Activated naive CD8-positive, alpha-beta T cell treated with anti-CD3 and anti-CD28 coated beads, Interleukin-2, amount 10 ng/mL, durations not matched to agents 7 days and 5 days (primary cell): ENCODE measurements around the gene PACSIN2. TPM values are rescaled to one million over a fixed set of nuclear protein-coding genes. Genes with fewer than 3 reads are reported as not detected.
"Not testable (repeated sequence)": the region's sequence is repeated elsewhere in the genome, so short reads cannot be mapped to it uniquely, and the experiment has no call there.

Experiments
- ATAC-seq: fragments of 150-1000 bp; cut with Tn5 transposase; one replicate; pipeline ENCODE4 v1.10.0; 2021; ENCODE audit warnings: low read depth, moderate library complexity
- POLR2A ChIA-PET: fragments of 350-600 bp; sonication (Branson Sonifier 250); formaldehyde crosslinking; loops from one replicate; lab custom pipeline; 2021; ENCODE audit warnings: antibody characterized with exemption; lab: Charles Lee
- DNase-seq: peaks from one replicate; pipeline ENCODE4 v3.0.0; 2021
- H3K27ac Mint-ChIP-seq: one replicate; pipeline ENCODE4 v1.8.0; 2022; ENCODE audit warnings: mild to moderate bottlenecking, mixed read lengths
- H3K27me3 Mint-ChIP-seq: one replicate; pipeline ENCODE4 v1.8.0; 2022; ENCODE audit warnings: mild to moderate bottlenecking, moderate library complexity, mixed read lengths
- H3K36me3 Mint-ChIP-seq: one replicate; pipeline ENCODE4 v1.8.0; 2021; ENCODE audit warnings: mild to moderate bottlenecking, mixed read lengths
- H3K4me1 Mint-ChIP-seq: one replicate; pipeline ENCODE4 v1.8.0; 2021; ENCODE audit warnings: mixed read lengths
- H3K4me3 Mint-ChIP-seq: one replicate; pipeline ENCODE4 v1.8.0; 2022; ENCODE audit warnings: mild to moderate bottlenecking, moderate library complexity, mixed read lengths
- H3K9me3 Mint-ChIP-seq: one replicate; pipeline ENCODE4 v1.8.0; 2021; ENCODE audit warnings: mixed read lengths
- total RNA-seq, 2 experiments: library from RNA; stranded (reverse); gene quantifications; one replicate each; pipeline ENCODE4 v1.2.3, GENCODE V29; 2021

The PACSIN2 gene
- total RNA-seq, 2 experiments from 2014 or later = 33.6 to 35.8 TPM

DNA sequence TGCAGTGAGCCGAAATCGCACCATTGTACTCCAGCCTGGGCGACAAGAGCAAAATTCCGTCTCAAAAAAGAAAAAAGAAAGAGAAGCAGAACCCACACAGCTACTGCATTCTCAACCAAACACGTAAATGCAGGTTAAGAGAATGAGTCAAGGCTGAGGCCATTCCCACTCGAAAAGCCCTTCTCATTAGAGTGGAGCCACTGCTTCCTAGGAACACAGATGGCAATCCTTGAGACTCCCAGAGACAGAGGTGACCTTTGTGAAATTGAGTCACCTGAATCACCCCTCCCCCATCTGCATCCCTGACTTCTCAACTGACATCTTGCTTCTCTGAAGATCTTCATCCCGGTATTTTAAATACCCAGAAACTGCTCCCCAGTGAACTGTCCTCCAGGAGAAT, 8.2 kb downstream of the PACSIN2 start:
- Mint-ChIP-seq H3K27me3 (no peaks in the 10 kb centered on the region), H3K4me1 (peaks cover 38% of the 10 kb centered on the region), H3K27ac (no peak overlapping the region)

DNA sequence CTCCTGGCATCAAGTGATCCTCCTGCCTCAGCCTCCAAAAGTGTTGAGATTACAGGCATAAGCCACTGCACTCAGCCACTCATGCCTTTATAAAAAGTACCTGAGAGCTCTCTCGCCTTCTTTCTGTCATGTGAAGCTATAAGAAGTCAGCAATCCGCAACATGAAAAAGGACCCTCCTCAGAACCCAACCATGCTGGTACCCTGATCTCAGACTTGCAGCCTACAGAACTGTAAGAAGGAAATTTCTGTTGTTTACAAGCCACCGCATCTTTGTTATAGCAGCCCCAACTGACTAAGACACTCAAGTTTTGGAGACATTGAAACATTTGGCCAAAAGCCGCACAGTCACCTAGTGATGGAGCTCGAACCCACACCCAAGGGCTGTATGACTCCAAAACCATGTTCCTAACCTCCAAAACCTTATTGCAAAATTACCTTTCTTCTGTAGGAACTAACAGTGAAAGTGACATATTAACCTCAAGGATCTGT, 8.9 kb downstream of the PACSIN2 start:
- no peaks in the 10 kb centered on the region for H3K27me3 Mint-ChIP-seq
- H3K36me3 Mint-ChIP-seq = peaks cover 2% of the 10 kb centered on the region
- H3K27ac Mint-ChIP-seq = no peak overlapping the region
- no peaks in the 10 kb centered on the region for H3K9me3 Mint-ChIP-seq
- H3K4me3 Mint-ChIP-seq = no peak overlapping the region
- DNase-seq (no peak), ATAC-seq (no peak)
- peaks cover 45% of the 10 kb centered on the region for H3K4me1 Mint-ChIP-seq
- POLR2A ChIA-PET = no interaction called here

More for the DNA sequence above, 8.2 kb downstream of the PACSIN2 start:
- POLR2A ChIA-PET = interaction anchor here (0.6 kb wide), 1 partner anchor 40 kb away, joined by 3 read pairs; no protein-coding TSS in a partner anchor
- no peak overlapping the region for H3K4me3 Mint-ChIP-seq
- DNase-seq (no peak), ATAC-seq (no peak)
- H3K9me3 Mint-ChIP-seq = no peaks in the 10 kb centered on the region
- H3K36me3 Mint-ChIP-seq = peaks cover 2% of the 10 kb centered on the region

DNA sequence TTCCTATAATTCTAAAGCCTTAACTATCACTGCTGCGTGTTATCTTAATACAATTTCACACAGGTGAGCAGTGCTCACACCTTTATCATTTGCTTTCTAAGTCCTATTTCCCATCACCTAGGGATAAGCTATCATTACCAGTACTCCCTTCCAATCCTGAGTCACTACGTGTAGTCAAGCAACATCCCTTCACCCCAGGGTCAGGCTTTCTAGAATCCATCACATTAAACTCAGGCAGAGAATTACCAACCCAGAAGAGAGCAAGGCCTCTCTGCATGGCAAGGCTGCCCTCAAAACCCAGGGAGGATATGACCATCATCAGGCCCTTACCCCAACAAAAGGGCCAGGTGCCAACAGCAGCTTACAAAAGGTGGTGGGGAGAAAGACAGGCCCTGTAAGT, 9.8 kb downstream of the PACSIN2 start:
- H3K36me3 Mint-ChIP-seq = peaks cover 2% of the 10 kb centered on the region
- H3K27ac Mint-ChIP-seq = no peak overlapping the region
- no peaks in the 10 kb centered on the region for H3K9me3 Mint-ChIP-seq
- POLR2A ChIA-PET = interaction anchor here (1.8 kb wide), 1 partner anchor 10 kb away, joined by 9 read pairs; the partner anchor contains the start of gene PACSIN2
- DNase-seq = no peak
- ATAC-seq = no peak
- no peak overlapping the region for H3K4me3 Mint-ChIP-seq
- no peaks in the 10 kb centered on the region for H3K27me3 Mint-ChIP-seq
- peaks cover 54% of the 10 kb centered on the region for H3K4me1 Mint-ChIP-seq

DNA sequence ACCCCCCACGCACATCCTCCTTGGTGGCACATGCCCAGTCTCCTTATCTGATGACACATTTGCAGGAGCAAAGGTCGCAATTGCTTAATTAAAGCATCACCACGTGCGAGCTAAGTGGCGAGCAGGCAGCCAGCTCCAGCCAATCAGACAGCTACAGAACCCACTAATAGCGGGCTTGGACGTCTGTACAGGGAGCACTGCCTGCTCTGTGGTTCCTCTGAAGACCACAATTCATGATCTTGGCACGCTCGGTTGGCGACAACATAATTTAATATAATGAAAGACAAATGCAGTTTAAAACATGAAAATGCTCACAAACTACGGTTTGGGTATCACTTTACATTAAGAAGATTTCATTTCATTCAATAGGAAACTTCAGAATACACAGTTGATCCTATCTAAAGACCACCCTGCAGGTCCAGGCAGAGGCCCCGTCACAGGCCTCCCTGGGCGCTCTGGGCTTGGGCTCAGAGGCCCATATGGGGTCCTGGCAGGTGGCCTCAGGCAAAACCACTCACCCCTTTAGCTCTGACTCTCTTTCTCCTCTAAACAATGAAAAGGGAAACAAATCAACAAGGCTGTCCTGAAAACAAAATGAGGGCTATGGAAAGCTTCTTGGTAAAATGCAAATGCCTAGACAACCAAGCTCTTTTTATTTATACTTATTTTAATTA, 10.4 kb downstream of the PACSIN2 start:
- ATAC-seq = no peak

DNA sequence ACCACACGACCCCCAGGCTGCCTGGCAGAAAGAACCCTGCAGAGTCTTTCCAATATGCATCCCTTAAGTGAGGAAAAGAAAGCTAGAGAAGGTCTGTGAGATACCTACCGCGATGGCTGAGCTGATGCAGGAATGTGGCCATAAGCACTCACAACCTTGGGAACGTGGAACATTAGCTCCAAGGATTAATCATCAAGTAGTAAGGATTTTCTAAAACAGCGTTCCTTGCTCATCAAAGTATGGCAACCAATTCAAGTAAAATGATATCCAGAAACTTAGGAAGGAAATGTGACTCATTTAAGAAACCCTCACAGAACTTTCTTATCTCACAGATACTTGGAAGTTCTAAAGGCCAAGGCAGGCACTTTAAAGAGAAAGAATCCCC, 12.8 kb downstream of the PACSIN2 start:
- H3K9me3 Mint-ChIP-seq = peaks cover 1% of the 10 kb centered on the region
- no peak for DNase-seq
- H3K4me3 Mint-ChIP-seq = peak overlapping the region; percentile 38
- H3K4me1 Mint-ChIP-seq = peaks cover 66% of the 10 kb centered on the region
- no peak for ATAC-seq
- H3K27me3 Mint-ChIP-seq = no peaks in the 10 kb centered on the region
- POLR2A ChIA-PET = interaction anchor here (1.0 to 1.3 kb wide), 3 partner anchors 10 to 37 kb away, joined by 3 to 8 read pairs (median 4); partner anchors contain the start of gene PACSIN2
- peaks cover 9% of the 10 kb centered on the region for H3K36me3 Mint-ChIP-seq
- H3K27ac Mint-ChIP-seq = no peak overlapping the region

More for the DNA sequence above, 10.4 kb downstream of the PACSIN2 start:
- Mint-ChIP-seq H3K9me3 (no peaks in the 10 kb centered on the region), H3K4me3 (peak overlapping the region; percentile 14), H3K36me3 (peaks cover 3% of the 10 kb centered on the region), H3K27me3 (no peaks in the 10 kb centered on the region), H3K4me1 (peaks cover 58% of the 10 kb centered on the region), H3K27ac (no peak overlapping the region)
- POLR2A ChIA-PET = interaction anchor here (1.1 to 1.8 kb wide), 2 partner anchors 10 to 11 kb away, joined by 3 to 9 read pairs; partner anchors contain the start of gene PACSIN2
- no peak for DNase-seq

DNA sequence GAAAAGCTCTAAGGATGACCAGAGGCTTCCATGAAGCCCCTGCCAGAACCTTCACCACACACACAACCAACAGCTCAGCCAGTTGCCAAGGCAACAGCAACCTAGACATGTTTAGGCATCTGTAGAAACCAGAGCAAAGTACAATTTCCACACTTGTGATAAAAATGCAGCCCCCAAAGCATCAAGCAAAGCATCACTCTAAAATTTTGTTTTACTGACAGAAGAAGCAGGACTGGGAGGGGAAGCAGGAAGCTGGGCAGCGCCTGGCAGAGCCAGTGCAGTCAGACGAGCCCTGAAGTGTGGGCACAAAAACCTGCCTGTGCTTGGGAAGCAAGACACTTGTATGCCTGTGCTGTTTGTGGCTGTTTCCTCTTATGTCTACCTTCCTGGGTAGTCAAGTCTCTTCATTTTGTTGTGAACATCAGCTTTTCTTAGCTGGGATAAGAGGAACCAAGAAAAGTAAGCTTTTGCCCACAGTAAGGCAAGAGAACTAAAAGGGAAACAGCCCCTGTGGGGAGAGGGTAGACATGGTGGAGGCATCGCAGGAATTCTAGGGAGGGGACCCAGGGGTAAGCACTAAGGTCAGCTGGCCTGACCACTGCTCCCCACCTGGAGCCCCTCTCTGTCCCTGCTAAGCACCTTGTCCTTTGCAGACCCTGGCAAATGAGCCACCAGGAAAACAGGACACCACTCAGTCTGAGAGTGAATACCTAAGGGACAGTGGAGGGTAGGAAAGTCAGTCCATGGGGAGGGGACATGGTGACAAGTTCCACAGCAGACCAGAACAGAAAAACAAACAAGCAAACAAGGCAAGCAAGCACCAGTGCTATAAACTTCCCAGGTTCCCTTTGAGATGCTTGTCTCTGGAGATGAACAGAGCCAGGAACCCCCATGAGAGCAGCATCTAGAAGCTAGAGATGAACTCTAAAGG, 13.4 kb downstream of the PACSIN2 start:
- POLR2A ChIA-PET = interaction anchor here (1.0 to 1.6 kb wide), 4 partner anchors 11 to 36 kb away, joined by 3 to 8 read pairs (median 4); partner anchors contain the start of gene PACSIN2
- peak overlapping the region; percentile 38 for H3K4me3 Mint-ChIP-seq
- DNase-seq = no peak

DNA sequence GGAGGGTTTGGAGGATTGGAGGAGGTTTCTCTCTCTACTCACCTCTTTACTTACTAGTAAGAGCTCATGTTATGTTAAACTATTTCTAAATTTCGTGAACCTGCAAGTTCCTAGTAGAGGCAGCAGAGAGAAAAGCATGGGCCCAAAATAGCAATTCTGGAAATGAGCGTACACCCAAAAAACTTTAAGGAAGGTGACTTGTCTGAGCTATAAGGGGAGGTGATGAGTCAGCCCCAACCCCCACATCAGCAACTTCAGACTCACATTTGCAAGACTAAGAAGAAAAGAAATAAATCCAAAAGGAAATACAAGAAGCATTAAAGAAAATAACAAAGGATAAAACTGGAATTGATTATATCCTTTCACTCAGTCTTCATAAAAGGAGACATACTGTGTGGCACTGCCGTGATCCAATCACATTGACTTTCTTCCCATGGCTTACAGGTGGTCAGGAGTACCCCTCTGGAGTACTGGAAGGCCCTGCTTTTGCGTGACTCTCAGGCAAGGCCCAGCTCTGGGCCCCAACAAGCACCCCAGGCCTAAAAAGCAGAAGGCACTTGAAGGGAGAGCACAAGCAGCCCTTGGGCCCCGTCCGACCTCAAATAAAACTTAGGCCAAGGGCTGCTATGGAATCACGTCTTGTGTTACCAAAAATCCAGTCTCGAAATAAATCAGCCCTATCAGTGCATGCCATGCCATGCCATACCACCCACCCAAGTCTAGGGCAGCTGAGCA, 14.3 kb downstream of the PACSIN2 start:
- Mint-ChIP-seq H3K4me1 (peaks cover 67% of the 10 kb centered on the region), H3K4me3 (peak overlapping the region; percentile 53), H3K36me3 (peaks cover 11% of the 10 kb centered on the region), H3K27ac (peak overlapping the region; percentile 49), H3K9me3 (peaks cover 1% of the 10 kb centered on the region), H3K27me3 (no peaks in the 10 kb centered on the region)
- ATAC-seq (peak; percentile 44), DNase-seq (no peak)
- POLR2A ChIA-PET = interaction anchor here (1.3 to 1.6 kb wide), 2 partner anchors 14 to 35 kb away, joined by 4 read pairs; partner anchors contain the start of gene PACSIN2

More for the DNA sequence above, 13.4 kb downstream of the PACSIN2 start:
- H3K4me1 Mint-ChIP-seq = peaks cover 66% of the 10 kb centered on the region
- H3K27me3 Mint-ChIP-seq = no peaks in the 10 kb centered on the region
- no peak for ATAC-seq
- peaks cover 1% of the 10 kb centered on the region for H3K9me3 Mint-ChIP-seq
- H3K27ac Mint-ChIP-seq = peak overlapping the region; percentile 17
- H3K36me3 Mint-ChIP-seq = peaks cover 9% of the 10 kb centered on the region

GRCh38 chr22:42997582-42998090, 17.3 kb downstream of the PACSIN2 start:
- ATAC-seq = no peak

DNA sequence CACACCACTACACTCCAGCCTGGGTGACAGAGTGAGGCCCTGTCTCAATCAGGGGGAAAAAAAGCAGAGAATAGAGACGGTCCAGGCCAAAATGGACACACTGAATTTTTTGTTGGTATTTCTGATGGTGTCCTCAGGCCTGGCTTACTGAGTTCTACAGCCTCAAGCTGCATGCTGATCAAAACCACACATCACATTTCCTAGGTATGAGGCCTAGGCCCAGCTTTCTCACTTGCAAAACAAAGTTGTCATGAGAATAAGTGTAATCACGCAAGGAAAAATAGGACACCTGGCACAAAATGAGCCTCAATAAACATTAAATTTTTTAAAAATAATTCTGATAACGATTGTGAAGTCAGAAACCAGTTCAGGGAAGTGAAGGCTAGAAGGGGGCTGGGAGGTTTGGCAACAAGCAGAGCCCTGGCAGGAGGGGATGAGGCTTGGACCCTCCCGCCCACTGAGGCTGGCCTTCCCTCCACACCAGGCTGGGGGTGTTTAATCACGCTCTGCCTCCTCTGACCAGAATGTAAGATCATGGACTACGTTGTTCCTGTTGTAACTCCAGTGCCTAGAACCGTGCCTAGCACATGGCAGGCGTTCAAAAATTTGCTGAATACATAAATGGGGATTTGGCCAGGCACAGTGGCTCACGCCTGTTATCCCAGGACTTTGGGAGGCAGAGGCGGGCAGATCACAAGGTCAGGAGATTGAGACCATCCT, 18.1 kb downstream of the PACSIN2 start:
- Mint-ChIP-seq H3K36me3 (peaks cover 11% of the 10 kb centered on the region), H3K9me3 (peaks cover 1% of the 10 kb centered on the region), H3K27me3 (no peaks in the 10 kb centered on the region), H3K4me3 (no peak overlapping the region), H3K4me1 (peaks cover 38% of the 10 kb centered on the region), H3K27ac (no peak overlapping the region)
- DNase-seq = no peak
- POLR2A ChIA-PET = no interaction called here
- ATAC-seq = no peak

More at GRCh38 chr22:42997582-42998090, 17.3 kb downstream of the PACSIN2 start:
- POLR2A ChIA-PET = no interaction called here
- Mint-ChIP-seq H3K4me1 (peaks cover 47% of the 10 kb centered on the region), H3K9me3 (peaks cover 1% of the 10 kb centered on the region), H3K27ac (peak overlapping the region; percentile 43), H3K4me3 (no peak overlapping the region), H3K36me3 (peaks cover 9% of the 10 kb centered on the region), H3K27me3 (no peaks in the 10 kb centered on the region)
- DNase-seq = no peak

- not testable (repeated sequence) for H3K27ac Mint-ChIP-seq, H3K27me3 Mint-ChIP-seq, DNase-seq, ATAC-seq, H3K4me3 Mint-ChIP-seq, H3K9me3 Mint-ChIP-seq
- POLR2A ChIA-PET = interaction anchor here (0.9 kb wide), 1 partner anchor 20 kb away, joined by 4 read pairs; the partner anchor contains the start of gene PACSIN2
- Mint-ChIP-seq H3K36me3 (peaks cover 11% of the 10 kb centered on the region), H3K4me1 (peaks cover 27% of the 10 kb centered on the region)
These were observed 19.3 kb downstream of the PACSIN2 start for GRCh38 chr22:42995654-42996053.

GRCh38 chr22:42994917-42995562, 19.9 kb downstream of the PACSIN2 start:
- peaks cover 1% of the 10 kb centered on the region for H3K9me3 Mint-ChIP-seq
- peaks cover 23% of the 10 kb centered on the region for H3K4me1 Mint-ChIP-seq
- H3K36me3 Mint-ChIP-seq = peaks cover 11% of the 10 kb centered on the region
- POLR2A ChIA-PET = interaction anchor here (0.9 kb wide), 1 partner anchor 20 kb away, joined by 4 read pairs; the partner anchor contains the start of gene PACSIN2
- H3K27me3 Mint-ChIP-seq = no peaks in the 10 kb centered on the region
- DNase-seq = no peak
- no peak overlapping the region for H3K4me3 Mint-ChIP-seq
- ATAC-seq = no peak
- no peak overlapping the region for H3K27ac Mint-ChIP-seq
